UCSD-AML1 (cell line): ENCODE results near the gene KCNQ4.

Source experiments
- DNase-seq: peaks from one replicate; lab custom pipeline; 2025; ENCODE audit not compliant: unreplicated experiment; lab: John Stamatoyannopoulos, UW

KCNQ4 gene

DNA sequence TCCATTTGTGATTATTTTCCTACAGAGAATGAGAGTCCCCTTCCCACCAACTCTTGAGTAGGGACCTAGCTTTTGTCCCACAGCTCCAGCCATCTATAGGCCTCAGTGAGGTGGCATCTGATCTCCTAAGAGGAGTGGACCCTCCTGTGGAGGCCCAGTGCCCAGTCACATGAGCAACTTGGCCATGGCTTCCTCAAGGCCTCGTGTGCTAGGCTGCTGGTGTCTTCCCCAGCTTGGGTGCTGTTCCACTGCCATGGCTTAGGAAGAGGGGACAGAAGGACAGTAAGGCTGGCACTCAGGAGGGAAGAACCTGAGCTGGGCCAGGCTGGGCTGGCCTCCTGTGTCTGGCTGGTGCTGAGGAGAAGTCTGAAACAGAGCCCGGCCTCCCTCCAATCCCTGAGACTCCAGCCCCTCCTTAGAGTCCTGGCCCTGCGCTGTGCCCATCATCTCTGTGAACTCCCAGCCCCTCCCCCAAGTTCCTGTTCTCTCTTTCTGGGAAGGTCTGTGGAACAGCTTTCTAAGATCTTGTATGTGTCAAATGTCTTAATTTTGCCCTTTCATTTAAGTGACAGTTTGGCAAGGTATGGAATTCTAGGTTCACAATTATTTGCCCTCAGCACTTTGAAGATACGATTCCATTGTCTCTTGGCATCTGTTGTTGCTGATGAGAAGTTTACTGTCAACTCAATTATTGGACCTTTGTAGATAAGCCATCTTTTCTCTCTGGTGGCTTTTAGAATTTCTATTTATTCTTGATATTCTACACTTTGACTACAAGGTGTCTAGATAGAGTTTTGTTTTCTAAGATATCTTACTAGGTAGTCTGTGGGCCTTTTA, 7.1 kb upstream of the KCNQ4 start:
- no peak for DNase-seq

DNA sequence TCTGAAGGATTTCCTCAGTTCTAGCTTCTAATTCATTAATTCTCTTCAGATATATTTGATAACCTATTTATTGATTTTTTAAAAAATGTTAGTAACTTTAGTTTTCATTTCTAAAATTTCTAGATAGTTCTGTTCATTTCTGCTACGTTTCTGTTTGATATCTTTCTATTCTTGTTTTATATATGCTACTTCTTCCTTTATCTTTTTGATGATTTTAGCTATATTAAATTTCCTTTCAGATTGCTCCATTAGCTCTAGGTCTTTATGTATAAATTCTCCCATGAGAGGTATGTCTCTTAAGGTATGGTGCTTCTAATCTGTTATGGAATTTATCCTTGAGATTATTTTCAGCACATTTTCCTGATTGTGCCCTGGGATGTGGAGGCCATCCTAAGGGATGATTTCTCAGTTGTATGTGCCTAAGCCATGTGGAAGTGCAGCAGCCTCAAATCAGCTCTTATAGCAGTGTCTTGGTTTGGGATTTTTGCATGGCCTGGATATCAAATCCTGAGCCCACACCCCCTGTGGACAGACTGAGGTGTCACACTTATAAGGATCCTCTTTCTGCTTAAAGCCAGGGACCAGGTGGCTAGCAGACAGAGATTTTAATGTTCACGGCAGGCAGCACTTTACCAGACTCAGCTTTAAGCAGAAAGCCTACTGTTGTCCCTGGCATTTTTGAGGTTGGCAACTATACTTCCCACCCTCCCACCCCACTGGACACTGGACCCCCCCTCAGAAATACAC, 6.2 kb upstream of the KCNQ4 start:
- DNase-seq = no peak

DNA sequence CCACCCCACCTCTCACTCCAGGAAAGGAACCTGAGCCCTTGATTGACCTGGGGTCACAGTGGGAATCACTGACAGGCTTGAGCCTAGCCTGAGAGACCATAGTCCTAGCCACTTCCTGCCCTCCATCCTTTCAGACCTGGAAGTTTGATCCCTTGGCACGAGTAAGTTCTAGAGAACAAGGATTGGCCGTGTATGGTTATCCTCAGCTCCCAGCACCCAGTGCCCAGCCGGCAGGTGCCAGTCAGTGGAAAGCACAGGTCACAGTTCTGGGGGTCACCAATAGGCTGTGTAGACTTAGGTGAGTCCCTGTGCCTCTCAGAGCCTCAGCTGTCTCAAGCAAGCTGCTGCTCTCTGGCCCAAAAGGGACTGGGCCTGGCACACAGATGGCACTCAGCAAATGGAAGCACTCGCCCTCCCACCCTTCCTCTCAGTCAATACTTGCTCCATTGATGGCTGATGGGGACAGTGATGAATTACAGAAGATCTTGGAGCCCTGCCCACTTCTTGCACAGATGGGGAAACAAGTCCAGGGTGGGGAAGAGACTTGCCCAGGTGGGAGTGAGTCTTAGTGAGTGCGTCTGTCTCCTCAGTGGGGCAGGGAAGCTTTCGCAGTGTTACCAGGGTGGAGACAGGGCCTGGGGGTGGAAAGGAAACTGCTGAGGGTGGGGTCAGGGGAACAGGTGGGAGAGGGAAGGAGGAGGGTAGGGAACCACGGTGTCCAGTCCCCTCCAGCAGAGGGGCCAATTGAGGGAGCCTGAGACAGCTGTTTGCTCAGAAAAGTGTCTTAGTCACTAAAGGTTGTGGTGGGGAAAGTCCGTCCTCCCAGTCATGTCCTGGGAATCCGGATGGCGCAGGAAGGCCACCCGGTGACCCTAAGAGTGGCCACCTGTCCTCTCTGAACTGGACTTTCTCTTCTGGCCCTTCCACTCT, 2.6 kb upstream of the KCNQ4 start:
- DNase-seq = no peak

DNA sequence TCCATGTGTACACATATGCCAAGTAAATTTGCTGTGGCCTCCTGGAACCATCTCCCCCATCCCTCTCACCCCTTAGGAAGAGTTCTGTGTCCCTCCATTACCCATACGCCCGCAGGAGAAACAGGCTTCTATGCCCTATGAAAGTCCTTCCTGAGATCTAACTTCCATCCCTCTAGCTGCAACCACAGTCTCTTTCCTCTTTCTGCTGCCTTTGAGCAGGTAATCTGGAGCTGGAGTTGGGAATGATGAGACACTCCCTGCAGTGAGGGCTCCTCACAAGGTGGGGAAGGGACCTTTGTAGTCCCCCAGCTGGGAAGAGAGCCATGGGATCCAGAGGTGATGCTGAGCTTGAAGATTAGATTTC, 2.0 kb upstream of the KCNQ4 start:
- no peak for DNase-seq

DNA sequence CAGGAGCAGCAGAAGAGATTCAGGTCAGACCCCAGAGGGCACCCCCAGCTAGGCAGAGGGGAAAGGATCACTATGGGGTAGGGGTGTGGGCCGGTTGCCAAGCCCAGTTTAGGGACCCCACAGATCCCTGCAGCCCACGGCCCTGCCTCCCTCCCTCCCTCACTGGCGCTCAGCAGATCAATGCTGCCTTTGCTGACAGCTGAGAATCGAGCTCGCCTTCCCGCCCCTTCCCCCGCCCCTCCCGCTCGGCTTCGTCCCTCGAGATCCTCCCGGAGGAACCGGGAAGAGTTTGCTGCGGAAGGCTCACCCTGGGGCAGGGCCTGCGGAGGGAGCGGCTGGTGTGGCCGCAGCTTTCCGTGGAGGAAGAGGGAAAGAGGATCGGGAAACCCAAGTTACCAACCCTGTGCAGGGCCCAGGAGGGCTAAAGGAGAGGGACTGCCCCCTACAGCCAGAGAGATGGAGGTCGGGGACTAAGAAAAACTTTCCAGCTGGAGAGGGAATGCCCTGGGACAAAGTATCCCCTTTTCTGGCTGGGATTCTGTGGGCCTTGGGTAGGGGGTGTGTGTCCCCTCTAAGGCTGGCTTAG, 1.1 kb upstream of the KCNQ4 start:
- DNase-seq = no peak

DNA sequence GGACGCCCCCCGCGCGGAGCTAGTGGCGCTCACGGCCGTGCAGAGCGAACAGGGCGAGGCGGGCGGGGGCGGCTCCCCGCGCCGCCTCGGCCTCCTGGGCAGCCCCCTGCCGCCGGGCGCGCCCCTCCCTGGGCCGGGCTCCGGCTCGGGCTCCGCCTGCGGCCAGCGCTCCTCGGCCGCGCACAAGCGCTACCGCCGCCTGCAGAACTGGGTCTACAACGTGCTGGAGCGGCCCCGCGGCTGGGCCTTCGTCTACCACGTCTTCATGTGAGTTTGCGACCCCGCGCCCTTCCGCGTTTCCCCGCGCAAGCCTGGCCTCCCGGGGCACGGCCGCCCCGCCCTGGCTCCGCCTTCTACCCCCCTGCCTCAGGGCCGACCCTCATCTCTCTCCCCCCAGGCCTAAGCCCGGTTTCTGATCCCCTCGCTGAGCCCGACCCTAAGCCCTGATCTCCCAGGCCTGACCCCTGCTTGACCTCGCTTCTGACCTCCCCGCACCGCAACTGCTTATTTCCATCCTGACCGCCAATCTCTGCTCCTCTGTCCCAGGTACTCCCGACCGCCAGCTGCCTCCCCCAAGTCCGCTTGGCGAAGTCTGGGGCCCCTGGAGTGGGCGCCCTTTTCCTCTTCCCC, 669 bp downstream of the KCNQ4 start:
- no peak for DNase-seq

DNA sequence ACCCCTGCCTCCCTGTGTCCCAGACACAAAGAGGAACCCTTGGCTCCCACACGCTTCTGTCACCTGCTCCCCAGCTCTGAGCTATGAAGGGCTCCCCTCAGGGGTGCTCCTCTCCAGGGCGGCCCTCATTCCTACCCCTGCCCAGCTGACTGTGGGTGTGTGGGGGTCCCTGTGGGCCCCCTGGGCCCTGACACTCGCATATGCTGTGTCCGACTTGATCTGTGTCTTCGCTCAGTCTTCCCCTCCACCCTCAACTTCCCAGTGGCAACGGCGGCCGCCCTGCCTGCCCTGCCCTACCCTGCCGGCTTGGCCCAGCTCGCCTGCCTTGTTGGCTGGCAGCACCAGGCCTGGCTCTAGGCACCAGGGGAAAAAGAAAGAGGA, 1.2 kb downstream of the KCNQ4 start:
- no peak for DNase-seq

DNA sequence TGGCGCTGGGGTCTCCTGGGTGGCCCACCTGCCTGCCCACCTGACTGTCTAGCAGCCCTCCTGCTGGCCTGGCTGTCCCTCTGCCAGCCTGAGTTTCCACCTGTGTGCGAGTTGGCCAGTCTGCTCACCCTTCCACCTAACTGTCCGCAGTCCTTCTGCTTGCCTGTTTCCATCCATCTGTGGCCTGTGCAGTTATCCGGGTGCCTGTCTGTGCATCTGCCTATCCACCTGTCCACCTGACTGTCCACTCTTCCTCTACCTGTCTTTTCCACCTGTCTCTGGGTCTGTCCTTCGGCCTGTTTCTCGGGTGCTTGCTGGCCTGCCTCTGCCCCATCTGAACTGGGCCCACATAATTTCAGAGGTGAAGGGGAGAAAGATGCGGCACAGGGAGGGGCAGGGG, 1.9 kb downstream of the KCNQ4 start:
- DNase-seq = no peak

DNA sequence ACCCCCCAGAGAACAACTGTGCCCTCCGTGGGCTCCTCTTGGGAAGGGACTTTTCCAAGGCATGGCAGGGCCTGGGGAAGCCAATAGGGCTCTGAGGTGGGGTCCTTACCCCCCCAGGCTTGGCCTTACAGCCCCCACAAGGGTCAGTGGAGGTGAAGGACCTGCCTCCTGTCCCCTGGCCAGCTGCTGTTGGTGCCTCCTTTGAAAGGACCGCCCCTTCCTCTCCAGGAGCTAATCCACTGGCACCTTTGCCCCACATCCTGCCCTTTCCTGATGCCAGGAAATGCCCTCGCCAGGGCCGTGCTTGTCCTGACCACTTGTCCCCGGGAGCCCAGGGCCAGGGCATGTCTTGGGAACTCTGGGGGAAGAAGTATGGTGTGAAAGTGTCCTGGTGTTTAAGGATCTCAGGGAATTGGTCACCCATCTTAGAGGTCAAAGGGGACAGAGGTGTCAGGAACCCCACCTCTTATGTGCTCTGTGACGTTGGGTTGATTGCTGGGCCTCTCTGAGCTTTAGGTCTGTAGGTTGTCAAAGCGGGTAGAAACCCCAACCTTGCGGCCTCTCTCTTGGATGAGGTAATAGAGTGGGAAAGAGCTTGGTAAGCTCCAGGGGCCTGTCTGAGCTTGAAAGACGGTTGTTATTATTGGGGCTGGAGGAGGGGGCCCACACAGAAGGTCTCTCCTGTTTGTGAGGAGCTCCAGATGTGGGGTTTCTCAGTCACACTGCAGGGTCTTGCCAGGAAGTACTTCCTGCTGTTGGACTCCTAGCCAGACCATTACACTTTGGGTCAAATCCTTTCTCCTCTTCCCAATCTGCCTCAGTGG, 2.8 kb downstream of the KCNQ4 start:
- DNase-seq = peak; percentile 35

DNA sequence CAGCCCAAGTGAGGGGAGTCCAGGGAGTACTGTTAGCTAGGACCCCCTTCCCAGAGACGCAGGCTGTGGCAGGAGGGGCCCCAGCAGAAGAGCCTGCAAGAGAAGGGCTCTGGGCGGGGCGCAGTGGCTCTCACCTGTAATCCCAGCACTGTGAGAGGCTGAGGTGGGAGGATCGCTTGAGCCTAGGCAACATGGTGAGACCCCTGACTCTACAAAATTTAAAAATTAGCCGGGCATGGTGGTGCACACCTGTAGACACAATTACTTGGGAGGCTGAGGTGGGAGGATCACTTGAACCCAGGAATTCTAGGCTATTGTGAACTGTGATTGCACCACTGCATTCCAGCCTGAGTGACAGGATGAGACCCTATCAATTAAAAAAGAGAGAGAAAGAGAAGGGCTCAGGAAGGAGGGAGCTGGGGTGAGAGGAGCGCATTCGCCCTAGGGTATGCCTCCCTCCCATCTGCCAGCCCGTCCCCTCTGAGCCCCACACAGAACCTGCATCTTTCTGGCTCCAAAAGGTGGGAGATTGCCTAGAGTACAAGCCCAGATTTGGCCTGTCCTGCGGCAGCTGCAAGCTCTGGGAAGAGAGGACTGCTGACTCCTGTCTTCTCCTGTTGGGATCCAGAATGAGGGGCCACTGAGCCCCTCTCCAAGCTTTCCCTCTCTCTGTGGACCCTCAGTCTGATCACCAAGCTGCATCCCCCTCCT, 3.6 kb downstream of the KCNQ4 start:
- no peak for DNase-seq

DNA sequence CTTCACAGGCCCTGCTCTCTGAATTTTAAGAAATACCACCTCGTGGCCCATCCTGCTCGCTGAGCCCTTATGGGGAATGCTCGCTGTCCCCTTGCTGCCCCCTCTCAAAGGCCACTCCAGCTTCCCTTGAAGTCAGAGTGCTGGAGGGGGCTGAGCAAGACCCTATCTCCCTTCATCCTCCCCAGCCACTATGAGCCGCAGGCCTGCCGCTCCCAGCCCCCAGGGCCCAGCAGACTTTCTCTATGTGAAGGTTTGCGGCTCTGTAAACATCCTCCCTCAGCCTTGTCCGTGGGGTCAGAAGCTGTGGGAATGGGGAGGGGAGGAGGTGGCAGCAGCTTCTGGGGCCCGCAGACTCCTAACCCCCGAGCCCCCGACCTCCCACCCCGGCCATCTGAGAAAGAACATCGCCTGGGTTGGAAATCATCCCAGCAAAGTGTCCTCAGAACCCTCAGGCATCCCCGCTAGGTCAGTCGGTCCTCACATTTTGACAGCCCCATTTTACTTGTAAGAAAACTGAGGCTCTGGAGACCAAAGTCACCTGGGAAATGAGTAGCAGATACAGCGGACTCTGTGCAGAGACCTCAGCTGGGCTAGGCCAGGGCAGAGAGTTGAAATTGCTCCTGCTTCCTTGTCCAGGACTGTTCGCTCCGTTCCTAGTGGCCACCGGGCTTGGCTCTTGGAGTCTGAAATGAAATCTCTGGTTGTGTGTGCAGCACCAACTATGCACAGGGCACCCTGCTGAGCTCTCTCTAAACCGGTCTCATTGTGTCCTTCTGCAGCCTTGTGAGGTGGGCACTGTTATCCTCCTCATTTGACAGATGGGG, 4.4 kb downstream of the KCNQ4 start:
- no peak for DNase-seq

DNA sequence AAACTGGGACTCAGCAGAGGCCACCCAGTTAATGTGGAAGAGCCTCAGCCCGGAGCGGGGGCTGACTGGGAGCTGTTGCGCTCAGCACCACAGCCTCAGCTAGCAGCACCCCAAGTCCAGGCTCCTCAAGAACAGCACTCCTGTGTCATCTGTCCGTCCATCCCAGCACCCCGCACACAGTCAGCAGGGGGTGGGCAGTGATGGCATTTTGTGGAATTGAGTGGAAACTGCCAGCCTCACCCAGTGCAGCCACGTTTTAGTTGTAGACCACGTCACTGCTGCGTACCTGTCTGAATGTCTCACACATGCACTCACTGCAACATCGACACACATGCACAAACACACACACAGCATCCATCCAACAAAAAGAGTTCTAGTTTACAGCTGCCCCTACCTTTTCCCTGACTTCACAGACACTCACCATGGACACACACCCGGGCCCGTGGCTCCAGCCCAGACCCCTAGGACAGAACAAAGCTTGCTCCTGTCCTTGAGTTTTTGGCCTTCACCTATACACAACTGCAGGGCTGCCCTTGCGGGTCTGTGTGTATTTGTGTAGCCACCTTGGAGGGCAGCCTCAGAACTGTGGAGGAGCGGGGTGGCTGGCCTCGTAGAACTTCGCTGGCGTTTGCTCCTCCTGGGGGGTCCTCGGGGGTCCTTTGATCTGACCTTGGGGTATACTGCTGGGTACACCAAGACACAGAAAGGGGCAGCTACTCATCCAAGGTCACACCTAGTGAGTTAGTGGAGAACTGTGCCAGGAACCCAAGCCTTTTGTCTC, 5.2 kb downstream of the KCNQ4 start:
- no peak for DNase-seq

DNA sequence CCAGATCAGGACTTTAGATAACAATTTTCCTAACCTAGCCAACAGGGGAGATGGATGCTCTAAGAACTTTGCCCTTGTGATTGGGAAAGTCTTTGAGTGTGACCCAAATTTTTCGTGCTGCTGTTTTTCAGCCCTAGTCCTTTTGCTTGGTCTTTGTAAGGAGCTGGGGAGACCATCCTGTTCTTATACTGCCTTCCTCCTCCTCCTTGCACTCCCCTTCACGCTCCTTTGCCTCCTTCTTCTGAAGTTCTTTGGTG, 5.7 kb downstream of the KCNQ4 start:
- no peak for DNase-seq

DNA sequence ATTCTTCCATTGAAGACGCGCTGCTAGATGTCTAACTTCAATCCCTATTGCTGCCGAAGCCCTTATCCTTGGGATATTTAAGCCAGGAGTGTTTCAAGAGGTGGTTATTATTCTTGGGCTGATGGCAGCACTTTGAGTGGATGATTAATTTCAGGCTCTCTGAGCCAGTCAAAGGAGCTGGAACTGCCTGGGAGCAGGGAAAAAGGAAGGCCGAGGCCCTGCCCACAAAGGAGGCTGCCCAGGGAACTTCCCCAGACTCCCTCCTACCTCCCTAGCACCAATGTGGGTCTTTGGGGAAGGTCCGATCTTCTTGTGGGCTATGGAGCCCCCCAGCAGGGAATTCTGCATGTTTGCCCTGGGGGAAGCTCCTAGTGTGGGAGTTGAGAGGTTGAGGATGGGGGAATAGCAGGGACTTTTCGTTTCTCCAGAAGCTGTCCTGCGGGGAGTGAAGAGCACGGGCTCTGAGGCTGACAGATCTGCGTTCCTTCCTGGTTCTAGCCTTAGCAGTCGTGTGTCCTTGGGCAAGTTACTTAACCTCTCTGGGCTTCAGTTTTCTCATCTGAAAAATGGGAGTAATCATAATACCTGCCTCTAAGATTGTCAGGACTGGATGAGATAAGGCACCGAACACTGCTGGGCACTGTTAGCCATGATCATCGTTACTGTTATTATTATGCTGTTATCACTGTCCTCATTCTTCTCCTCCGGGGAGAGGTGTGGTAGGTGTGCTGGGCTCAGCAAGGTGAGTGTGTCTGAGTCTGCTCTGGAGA, 6.3 kb downstream of the KCNQ4 start:
- no peak for DNase-seq

DNA sequence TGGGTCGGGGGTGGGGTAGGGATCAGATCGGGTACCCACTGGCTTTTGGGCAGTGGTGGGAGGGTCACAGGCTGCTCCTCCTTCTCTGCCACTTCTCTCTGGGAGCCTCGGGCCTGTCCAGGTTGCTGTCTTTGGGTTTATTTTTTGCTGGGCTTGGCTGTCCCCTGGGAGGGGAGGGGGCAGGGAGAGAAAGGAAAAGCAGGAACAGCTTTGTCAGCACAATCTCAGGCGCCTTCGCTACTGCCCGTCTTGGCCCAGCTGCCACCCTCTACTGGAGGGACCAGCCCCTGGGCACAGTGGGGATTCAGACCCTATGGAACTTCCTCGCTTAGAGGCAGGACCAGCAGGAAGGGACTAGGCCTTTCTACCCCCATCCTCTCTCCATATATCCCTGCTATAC, 8.4 kb downstream of the KCNQ4 start:
- no peak for DNase-seq

DNA sequence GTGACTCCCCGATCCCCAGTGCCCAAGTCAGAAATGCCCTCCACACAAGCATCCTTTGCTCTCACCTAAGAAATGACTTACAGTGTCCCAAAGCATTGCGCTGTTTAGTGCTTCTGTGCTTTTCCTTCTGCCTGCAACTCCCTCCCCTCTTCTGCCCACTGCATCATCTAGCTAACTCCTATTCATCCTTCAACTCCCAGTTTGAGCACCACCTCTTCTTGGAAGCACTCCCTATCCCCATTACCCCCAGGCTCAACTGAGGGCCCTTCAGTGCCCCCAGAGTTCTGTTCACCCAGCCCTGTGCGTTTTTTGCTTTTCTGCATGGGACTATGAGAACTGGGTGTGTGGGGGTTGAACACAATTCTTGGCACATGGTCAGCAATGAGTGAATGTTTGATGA, 10.0 kb downstream of the KCNQ4 start:
- DNase-seq = no peak

DNA sequence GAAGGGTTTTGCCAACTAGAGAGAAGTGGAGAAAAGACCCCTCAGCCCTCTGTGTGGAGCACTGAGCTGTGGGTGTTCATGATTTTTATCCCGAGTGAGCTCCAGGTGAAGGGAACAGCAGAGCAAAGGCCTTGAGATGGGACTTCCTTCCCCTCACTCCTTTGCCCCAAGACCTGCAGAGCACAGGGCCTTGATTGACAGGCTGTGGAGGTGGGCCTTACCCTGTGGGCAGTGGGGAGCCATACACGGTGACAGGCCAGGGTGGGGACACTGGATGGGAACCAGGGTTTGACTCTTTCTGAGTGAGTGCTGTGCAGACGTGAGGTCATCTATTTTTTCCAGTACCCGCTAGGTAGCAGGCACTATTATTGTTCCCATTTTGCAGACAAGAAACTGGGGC, 10.5 kb downstream of the KCNQ4 start:
- DNase-seq = no peak
